ENCODE data around the gene PKLR. TPM values are rescaled to one million over a fixed set of nuclear protein-coding genes. Genes with fewer than 3 reads are reported as not detected.

The PKLR gene
- polyA plus RNA-seq, 4 donors: 6.3 to 11.7 (median 8.5) TPM

Other genes with a start within 250 kb of the PKLR start
- gene EFNA4, start 237.7 kb downstream of the PKLR start, polyA plus RNA-seq (ENCODE audit: insufficient read length in 4 of 4): 10 to 100 TPM; 18.5 to 22.9 (median 21.4) TPM
- gene EFNA3, start 222.6 kb downstream of the PKLR start, polyA plus RNA-seq (ENCODE audit: insufficient read length in 4 of 4): 1 to 10 TPM; 6.0 to 7.9 (median 7.1) TPM
- 10 to 100 TPM; 67.0 to 75.7 (median 72.2) TPM for gene EFNA1, start 173.6 kb downstream of the PKLR start, polyA plus RNA-seq (ENCODE audit: insufficient read length in 4 of 4)
- gene SLC50A1, start 165.6 kb downstream of the PKLR start, polyA plus RNA-seq (ENCODE audit: insufficient read length in 4 of 4): 10 to 100 TPM; 52.7 to 63.7 (median 58.5) TPM
- gene DPM3, start 160.9 kb downstream of the PKLR start, polyA plus RNA-seq (ENCODE audit: insufficient read length in 4 of 4): 10 to 100 TPM; 31.8 to 57.2 (median 36.6) TPM
- gene KRTCAP2, start 128.1 kb downstream of the PKLR start, polyA plus RNA-seq (ENCODE audit: insufficient read length in 4 of 4): 100 to 1,000 TPM; 137 to 177 (median 153) TPM
- 1 to 10 TPM; 2.7 to 4.1 (median 3.2) TPM for gene TRIM46, start 127.6 kb downstream of the PKLR start, polyA plus RNA-seq (ENCODE audit: insufficient read length in 4 of 4)
- 10 to 100 TPM; 28.1 to 41.7 (median 33.4) TPM for gene THBS3, start 93.5 kb downstream of the PKLR start, polyA plus RNA-seq (ENCODE audit: insufficient read length in 4 of 4)
- 10 to 100 TPM; 38.8 to 50.3 (median 42.0) TPM for gene MTX1, start 92.7 kb downstream of the PKLR start, polyA plus RNA-seq (ENCODE audit: insufficient read length in 4 of 4)
- 10 to 100 TPM; 20.8 to 32.3 (median 24.8) TPM for gene ENTREP3, start 46.0 kb downstream of the PKLR start, polyA plus RNA-seq (ENCODE audit: insufficient read length in 4 of 4)
- 10 to 100 TPM; 59.7 to 64.7 (median 60.8) TPM for gene SCAMP3, start 39.1 kb downstream of the PKLR start, polyA plus RNA-seq (ENCODE audit: insufficient read length in 4 of 4)
- 10 to 100 TPM; 71.1 to 81.1 (median 75.7) TPM for gene CLK2, start 27.9 kb downstream of the PKLR start, polyA plus RNA-seq (ENCODE audit: insufficient read length in 4 of 4)
- gene HCN3, start 24.0 kb downstream of the PKLR start, polyA plus RNA-seq (ENCODE audit: insufficient read length in 4 of 4): 10 to 100 TPM in 1 of 4 donors, 1 to 10 TPM in 3; 9.4 to 11.2 (median 9.7) TPM
- gene FDPS, start 7.4 kb upstream of the PKLR start, polyA plus RNA-seq (ENCODE audit: insufficient read length in 4 of 4): 100 to 1,000 TPM; 164 to 181 (median 167) TPM
- gene RUSC1, start 19.5 kb upstream of the PKLR start, polyA plus RNA-seq (ENCODE audit: insufficient read length in 4 of 4): 10 to 100 TPM; 35.5 to 44.1 (median 36.6) TPM

Data from right renal pelvis (tissue), 4 donors.